ENCODE data around the gene SELENOP. TPM values are rescaled to one million over a fixed set of nuclear protein-coding genes. Genes with fewer than 3 reads are reported as not detected.

The SELENOP gene
- total and polyA plus RNA-seq, 2 of the 8 experiments (the other 6 are each of a cell fraction or from before 2014, with no cell fraction given), result 5.5 to 19.4 TPM

DNA sequence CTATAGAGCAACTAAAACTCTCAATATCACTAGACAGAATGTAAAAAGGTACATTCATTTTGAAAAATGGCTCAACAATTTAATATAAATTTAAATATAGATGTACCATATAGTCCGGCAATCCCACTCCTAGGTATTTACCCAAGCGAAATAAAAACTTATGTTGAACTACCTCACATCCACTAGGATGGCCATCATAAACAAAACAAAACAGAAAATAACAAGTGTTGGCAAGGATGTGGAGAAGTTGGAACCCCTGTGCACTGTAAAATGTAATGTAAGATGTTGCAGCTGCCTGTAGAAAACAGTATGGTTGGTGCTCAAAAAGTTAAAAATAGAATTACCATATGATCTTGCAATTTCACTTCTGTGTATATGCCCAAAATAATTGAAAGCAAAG, 36.9 kb upstream of the SELENOP start:
- Histone ChIP-seq H2BK12ac (ENCODE audit: low read depth, low read length) (no peak overlapping the region), H3K23ac (ENCODE audit: insufficient read length) (no peak overlapping the region), H2BK5ac (ENCODE audit: low read depth, low read length) (no peak overlapping the region), H3K79me2 (ENCODE audit: control insufficient read depth in 1 of 2, insufficient read depth in 2 of 2, low read length in 2 of 2) (no peaks in the 10 kb centered on the region), H3K56ac (replicated peaks; ENCODE audit: insufficient read length, low read depth, low read length) (no peak overlapping the region), H2AK5ac (ENCODE audit: low read depth, low read length) (no peak overlapping the region), H3K36me3 (ENCODE audit: control insufficient read depth in 2 of 4, insufficient read depth in 4 of 4, low read length in 3 of 4) (no peaks in the 10 kb centered on the region), H3K4ac (replicated peaks; ENCODE audit: insufficient read length, low read depth, low read length) (no peak overlapping the region), H3K14ac (ENCODE audit: insufficient read length) (no peak overlapping the region), H4K91ac (replicated peaks; ENCODE audit: insufficient read length, low read length) (no peak overlapping the region), H2BK20ac (ENCODE audit: low read length) (no peak overlapping the region), H3K27ac (ENCODE audit: low read depth, low read length) (no peak overlapping the region), H3K9me3 (ENCODE audit: insufficient read depth in 2 of 2, low read depth in 1 of 2, low read length in 1 of 2) (no peaks in the 10 kb centered on the region), H3K23me2 (ENCODE audit: low read depth, low read length) (no peaks in the 10 kb centered on the region; the same call in 1 of the 2 replicates), H3K4me1 (replicated peaks in 1 of 4; ENCODE audit: control insufficient read depth in 3 of 4, insufficient read depth in 4 of 4, low read length in 3 of 4) (no peaks in the 10 kb centered on the region), H4K20me1 (replicated peaks in 1 of 2; ENCODE audit: control insufficient read depth in 1 of 2, insufficient read depth in 2 of 2, low read length in 2 of 2) (no peaks in the 10 kb centered on the region), H3K4me3 (ENCODE audit: extremely low read depth in 1 of 4, insufficient read depth in 2 of 4, low read depth in 3 of 4, low read length in 4 of 4) (no peak overlapping the region), H3K27me3 (replicated peaks in 1 of 4; ENCODE audit: control insufficient read depth in 3 of 4, extremely low read depth in 1 of 4, insufficient read depth in 3 of 4, low read length in 3 of 4) (no peaks in the 10 kb centered on the region), H2AFZ (ENCODE audit: low read length) (no peak overlapping the region), H3K18ac (ENCODE audit: extremely low read depth, low read length) (no peak overlapping the region), H3K4me2 (ENCODE audit: insufficient read depth in 1 of 2, low read depth in 2 of 2, low read length in 2 of 2) (no peak overlapping the region), H3K79me1 (ENCODE audit: low read depth, low read length) (no peaks in the 10 kb centered on the region), H4K8ac (ENCODE audit: extremely low read depth, insufficient read depth, low read length) (no peak overlapping the region), H3K9ac (replicated peaks in 1 of 4; ENCODE audit: extremely low read depth in 1 of 4, low read depth in 3 of 4, low read length in 3 of 4) (no peak overlapping the region), H2BK15ac (ENCODE audit: low read length) (no peak overlapping the region), H2BK120ac (replicated peaks; ENCODE audit: low read depth, low read length) (no peak overlapping the region), H4K5ac (ENCODE audit: insufficient read length, low read depth, low read length) (no peak overlapping the region)
- WGBS, 2 experiments (ENCODE audit: extremely low coverage in 1 of 2, insufficient coverage in 1 of 2, insufficient read length in 1 of 2, insufficient replicate concordance in 2 of 2, low coverage in 1 of 2, low lambda C conversion rate in 2 of 2, missing lambda C conversion rate in 1 of 2), result 96% methylated on average over 2 of the region's 2 CpGs; no CpG with 5 or more reads in 1 of the 2 experiments
- FAIRE-seq, result no peak
- CTCF ChIA-PET (ENCODE audit: partially characterized antibody), result no interaction called here
- no peak for DNase-seq (ENCODE audit: low read depth in 1 of 2, low spot score in 2 of 2)
- POLR2A ChIA-PET (ENCODE audit: partially characterized antibody), result no interaction called here
- TF ChIP-seq RFX5 (IDR thresholded peaks at IDR 0.05; ENCODE audit: borderline replicate concordance, low read depth, low read length), result no peak
- TF ChIP-seq KDM1A (IDR thresholded peaks at IDR 0.05; ENCODE audit: borderline replicate concordance, low read length), result no peak
- TF ChIP-seq, protein P1, sequence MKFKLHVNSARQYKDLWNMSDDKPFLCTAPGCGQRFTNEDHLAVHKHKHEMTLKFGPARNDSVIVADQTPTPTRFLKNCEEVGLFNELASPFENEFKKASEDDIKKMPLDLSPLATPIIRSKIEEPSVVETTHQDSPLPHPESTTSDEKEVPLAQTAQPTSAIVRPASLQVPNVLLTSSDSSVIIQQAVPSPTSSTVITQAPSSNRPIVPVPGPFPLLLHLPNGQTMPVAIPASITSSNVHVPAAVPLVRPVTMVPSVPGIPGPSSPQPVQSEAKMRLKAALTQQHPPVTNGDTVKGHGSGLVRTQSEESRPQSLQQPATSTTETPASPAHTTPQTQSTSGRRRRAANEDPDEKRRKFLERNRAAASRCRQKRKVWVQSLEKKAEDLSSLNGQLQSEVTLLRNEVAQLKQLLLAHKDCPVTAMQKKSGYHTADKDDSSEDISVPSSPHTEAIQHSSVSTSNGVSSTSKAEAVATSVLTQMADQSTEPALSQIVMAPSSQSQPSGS (IDR thresholded peaks at IDR 0.05; ENCODE audit: low read length), result no peak
- TF ChIP-seq CEBPB (IDR thresholded peaks at IDR 0.05; ENCODE audit: low read depth, low read length), result no peak
- TF ChIP-seq SP2 (IDR thresholded peaks at IDR 0.05; ENCODE audit: low read length), result no peak
- TF ChIP-seq PHF8 (conservative IDR thresholded peaks at IDR 0.05; ENCODE audit: low read depth, low read length), result no peak
- TF ChIP-seq HDAC2 (IDR thresholded peaks at IDR 0.05; ENCODE audit: borderline replicate concordance in 1 of 2, low read depth in 2 of 2, low read length in 2 of 2), result no peak
- TF ChIP-seq KDM5A (IDR thresholded peaks at IDR 0.05; ENCODE audit: low read length), result no peak
- TF ChIP-seq KDM4A (IDR thresholded peaks at IDR 0.05; ENCODE audit: low read depth, low read length, severe bottlenecking), result no peak
- TF ChIP-seq BRCA1 (IDR thresholded peaks at IDR 0.05; ENCODE audit: low read depth, low read length), result no peak
- no peak for TF ChIP-seq SAP30 (IDR thresholded peaks at IDR 0.05; ENCODE audit: insufficient read depth, insufficient replicate concordance, low read length)
- no peak for TF ChIP-seq SIRT6 (IDR thresholded peaks at IDR 0.05; ENCODE audit: low read length)
- no peak for TF ChIP-seq NANOG (IDR thresholded peaks at IDR 0.05; ENCODE audit: insufficient read depth, low read depth, low read length, poor library complexity, severe bottlenecking)
